ENCODE data around the gene APELA.
"Not testable (repeated sequence)": the region's sequence is repeated elsewhere in the genome, so short reads cannot be mapped to it uniquely, and the experiment has no call there.

Gene APELA

DNA sequence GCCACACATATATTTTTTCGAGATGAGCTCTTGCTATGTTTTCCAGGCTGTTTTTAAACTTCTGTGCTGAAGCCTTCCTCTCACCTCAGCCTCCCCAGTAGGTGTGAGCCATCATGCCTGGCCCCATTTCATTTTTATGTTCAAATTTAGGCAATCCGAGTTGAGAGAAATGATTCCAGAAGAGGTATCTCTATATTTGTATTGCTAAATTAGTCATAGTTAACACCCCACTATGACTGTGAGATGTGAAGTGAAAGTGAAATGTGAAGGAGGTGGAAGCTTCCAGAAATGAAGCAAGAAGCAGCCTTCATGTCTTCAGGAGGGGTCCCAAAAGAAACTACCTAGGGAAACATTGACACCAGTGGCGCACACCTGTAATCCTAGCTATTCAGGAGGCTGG, 17.7 kb downstream of the APELA start:
- no peaks in the 10 kb centered on the region for H3K9me3 Mint-ChIP-seq
- no peaks in the 10 kb centered on the region for H3K4me1 Mint-ChIP-seq
- CTCF ChIA-PET, result no interaction called here
- H3K27me3 Mint-ChIP-seq, result peaks cover 4% of the 10 kb centered on the region
- no peak for DNase-seq
- no peak overlapping the region for H3K4me3 Mint-ChIP-seq
- H3K27ac Mint-ChIP-seq, result no peak overlapping the region
- H3K36me3 Mint-ChIP-seq, result no peaks in the 10 kb centered on the region

DNA sequence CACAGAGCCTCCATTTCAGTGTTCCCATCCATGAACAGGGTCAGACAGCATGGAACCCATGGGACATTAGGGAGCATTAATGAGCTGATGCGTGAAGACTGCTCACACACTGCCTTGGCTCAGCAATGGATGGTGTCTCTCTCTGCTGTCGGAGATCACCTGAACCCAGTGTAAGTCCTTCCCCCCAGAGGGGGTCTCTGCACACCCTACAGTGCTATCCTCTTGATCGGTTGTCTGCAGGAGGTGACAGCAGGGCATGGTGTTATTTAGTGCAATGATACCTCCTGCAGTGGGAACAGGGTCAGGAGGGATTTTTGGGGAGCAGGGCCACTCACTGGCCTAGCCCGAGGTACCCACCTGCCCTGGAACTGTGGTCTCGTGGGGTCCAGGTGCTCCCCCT, 25.6 kb downstream of the APELA start:
- no peaks in the 10 kb centered on the region for H3K27me3 Mint-ChIP-seq
- no peak for DNase-seq
- no peak overlapping the region for H3K4me3 Mint-ChIP-seq
- H3K4me1 Mint-ChIP-seq, result no peaks in the 10 kb centered on the region
- CTCF ChIA-PET, result no interaction called here
- H3K9me3 Mint-ChIP-seq, result no peaks in the 10 kb centered on the region
- no peaks in the 10 kb centered on the region for H3K36me3 Mint-ChIP-seq
- H3K27ac Mint-ChIP-seq, result no peak overlapping the region

DNA sequence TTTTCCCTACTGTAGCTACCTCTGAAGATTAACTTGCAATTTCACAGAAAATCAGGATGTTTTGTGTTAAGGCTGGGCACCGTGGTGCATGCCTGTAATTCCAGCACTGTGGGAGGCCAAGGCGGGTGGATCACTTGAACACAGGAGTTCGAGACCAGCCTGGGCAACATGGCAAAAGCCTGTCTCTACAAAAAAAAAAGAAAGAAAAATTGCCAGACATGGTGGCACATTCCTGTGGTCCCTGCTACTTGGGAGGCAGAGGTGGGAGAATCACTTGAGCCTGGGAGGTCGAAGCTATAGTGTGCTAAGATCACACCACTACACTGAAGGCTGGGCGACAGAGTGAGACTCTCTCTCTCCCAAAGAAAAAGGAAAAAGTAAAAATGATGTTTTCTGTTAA, 27.4 kb downstream of the APELA start:
- H3K36me3 Mint-ChIP-seq, result no peaks in the 10 kb centered on the region
- CTCF ChIA-PET, result no interaction called here
- H3K27me3 Mint-ChIP-seq, result no peaks in the 10 kb centered on the region
- H3K4me1 Mint-ChIP-seq, result no peaks in the 10 kb centered on the region
- DNase-seq, result no peak
- H3K9me3 Mint-ChIP-seq, result no peaks in the 10 kb centered on the region
- H3K27ac Mint-ChIP-seq, result no peak overlapping the region
- no peak overlapping the region for H3K4me3 Mint-ChIP-seq

DNA sequence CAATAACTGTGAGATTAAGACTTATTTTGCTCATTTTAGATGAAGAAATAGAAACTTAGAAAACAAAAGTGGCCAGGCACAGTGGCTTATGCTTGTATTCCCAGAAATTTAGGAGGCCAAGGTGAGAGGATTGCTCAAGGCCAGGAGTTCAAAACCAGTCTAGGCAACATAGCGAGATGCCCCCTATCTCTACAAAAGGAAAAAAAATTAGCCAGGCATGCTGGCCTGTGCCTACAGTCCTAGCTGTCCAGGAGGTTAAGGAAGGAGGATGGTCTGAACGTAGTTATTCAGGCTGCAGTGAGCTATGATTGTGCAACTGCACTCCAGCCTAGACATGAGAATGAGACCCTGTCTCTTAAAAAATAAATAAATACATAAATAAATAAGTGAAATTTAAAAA, 28.0 kb downstream of the APELA start:
- no peak overlapping the region for H3K27ac Mint-ChIP-seq
- H3K4me3 Mint-ChIP-seq, result no peak overlapping the region
- H3K4me1 Mint-ChIP-seq, result no peaks in the 10 kb centered on the region
- no peaks in the 10 kb centered on the region for H3K9me3 Mint-ChIP-seq
- CTCF ChIA-PET, result no interaction called here
- DNase-seq, result no peak
- H3K36me3 Mint-ChIP-seq, result no peaks in the 10 kb centered on the region
- no peaks in the 10 kb centered on the region for H3K27me3 Mint-ChIP-seq

DNA sequence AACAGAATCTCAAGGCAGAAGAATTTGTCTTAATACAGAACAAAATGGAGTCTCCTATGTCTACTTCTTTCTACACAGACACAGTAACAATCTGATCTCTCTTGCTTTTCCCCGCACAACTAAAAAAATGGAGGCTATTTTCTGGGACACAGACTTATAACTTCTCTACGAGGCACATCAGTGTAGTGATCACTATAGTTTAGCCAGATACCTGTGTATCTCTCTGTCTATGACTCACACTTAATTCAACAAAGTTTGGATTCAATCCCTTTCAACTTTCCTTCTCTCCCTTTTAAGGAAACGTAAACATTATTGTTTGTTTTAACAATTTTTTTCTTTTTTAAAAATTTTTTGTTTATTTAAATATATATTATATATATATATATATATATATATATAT, 29.4 kb downstream of the APELA start:
- Mint-ChIP-seq H3K4me3 (no peak overlapping the region), H3K9me3 (no peaks in the 10 kb centered on the region), H3K36me3 (no peaks in the 10 kb centered on the region), H3K4me1 (no peaks in the 10 kb centered on the region), H3K27ac (no peak overlapping the region), H3K27me3 (no peaks in the 10 kb centered on the region)
- no peak for DNase-seq
- CTCF ChIA-PET, result no interaction called here

DNA sequence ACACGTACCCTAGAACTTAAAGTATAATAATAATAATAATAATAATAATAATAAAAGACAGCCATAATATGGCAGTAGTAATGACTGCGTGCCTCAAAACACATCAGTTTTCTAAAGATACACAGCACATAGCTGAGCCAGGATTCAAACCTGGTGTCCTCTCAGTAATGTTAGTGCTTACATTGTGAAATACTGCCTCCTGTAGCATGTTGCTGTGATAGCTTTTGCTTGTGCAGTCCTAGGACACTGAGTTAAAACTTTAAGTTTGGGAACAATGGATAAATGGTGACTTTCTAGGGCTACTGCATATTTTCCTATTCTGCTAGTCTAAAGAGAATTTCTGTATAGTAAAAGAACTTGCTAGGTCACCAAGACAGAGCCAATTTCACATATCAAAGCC, 36.5 kb downstream of the APELA start:
- H3K4me3 Mint-ChIP-seq, H3K27me3 Mint-ChIP-seq, H3K36me3 Mint-ChIP-seq, CTCF ChIA-PET, DNase-seq, H3K27ac Mint-ChIP-seq, H3K9me3 Mint-ChIP-seq, H3K4me1 Mint-ChIP-seq: not testable (repeated sequence)

DNA sequence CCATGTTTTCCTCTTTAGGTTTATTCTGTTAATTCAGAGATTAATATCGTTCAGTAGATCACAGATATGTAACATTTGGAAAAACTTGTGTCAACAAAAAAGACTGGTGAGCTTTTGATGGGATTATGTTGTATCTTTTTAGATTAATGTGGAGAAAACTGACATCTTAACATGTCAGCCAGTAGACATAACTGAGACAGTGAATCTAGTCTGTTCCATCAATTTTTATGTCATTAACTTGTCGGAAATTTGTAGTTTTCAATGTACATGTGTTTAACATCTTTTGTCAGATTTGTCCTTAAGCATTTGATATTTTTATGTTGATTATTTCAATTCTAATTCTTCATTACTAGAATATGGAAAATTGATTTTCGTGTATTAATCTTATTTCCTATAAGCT, 42.0 kb downstream of the APELA start:
- Mint-ChIP-seq H3K4me3 (no peak overlapping the region), H3K36me3 (no peaks in the 10 kb centered on the region), H3K27me3 (peaks cover 4% of the 10 kb centered on the region), H3K4me1 (no peaks in the 10 kb centered on the region), H3K9me3 (no peaks in the 10 kb centered on the region), H3K27ac (no peak overlapping the region)
- DNase-seq, result no peak
- CTCF ChIA-PET, result no interaction called here

DNA sequence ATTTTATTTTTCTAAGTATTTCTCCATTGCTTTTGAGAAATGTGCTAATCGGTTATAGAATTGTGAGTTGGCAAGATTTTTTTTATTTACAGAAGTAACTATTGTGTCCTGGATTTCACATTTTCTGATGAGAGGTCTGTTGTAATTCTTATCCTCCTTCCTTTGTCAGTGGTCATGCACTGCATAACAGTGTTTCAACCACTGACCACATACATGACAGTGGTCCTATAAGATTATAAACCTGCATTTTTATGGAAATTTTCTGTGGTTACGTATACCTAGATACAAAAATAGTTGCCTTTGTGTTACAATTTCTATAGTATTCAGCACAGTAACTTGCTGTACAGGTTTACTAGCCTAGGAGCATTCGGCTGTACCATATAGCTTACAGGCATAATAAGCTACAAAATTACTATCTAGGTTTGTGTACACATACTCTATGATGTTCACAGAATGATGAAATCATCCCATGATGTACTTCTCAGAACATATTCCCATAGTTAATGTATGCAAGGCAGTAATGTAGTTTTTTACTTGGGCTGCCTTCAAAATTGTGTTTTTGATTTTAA, 47.8 kb downstream of the APELA start:
- no peaks in the 10 kb centered on the region for H3K36me3 Mint-ChIP-seq
- no peaks in the 10 kb centered on the region for H3K4me1 Mint-ChIP-seq
- no peaks in the 10 kb centered on the region for H3K9me3 Mint-ChIP-seq
- no peak overlapping the region for H3K27ac Mint-ChIP-seq
- CTCF ChIA-PET, result no interaction called here
- H3K27me3 Mint-ChIP-seq, result peaks cover 4% of the 10 kb centered on the region
- no peak for DNase-seq
- H3K4me3 Mint-ChIP-seq, result no peak overlapping the region

DNA sequence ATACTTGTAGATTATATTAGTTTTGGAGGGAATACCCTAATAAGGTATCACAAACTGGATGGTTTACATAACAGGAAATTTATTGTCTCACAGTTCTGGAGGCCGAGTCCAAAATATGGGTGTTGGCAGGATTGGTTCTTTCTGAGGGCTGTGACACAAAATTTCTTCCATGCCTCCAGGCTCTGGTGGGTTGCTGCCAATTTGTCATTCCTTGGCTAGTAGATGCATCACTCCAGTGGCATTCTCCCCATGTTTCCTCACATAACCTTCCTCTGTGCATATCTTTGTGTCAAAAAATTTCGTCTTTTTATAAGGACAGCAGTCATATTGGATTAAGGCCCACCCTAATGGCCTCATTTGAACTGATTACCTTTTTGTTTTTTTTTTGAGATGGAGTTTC, 49.3 kb downstream of the APELA start:
- no peak overlapping the region for H3K4me3 Mint-ChIP-seq
- no peak for DNase-seq
- peaks cover 7% of the 10 kb centered on the region for H3K27me3 Mint-ChIP-seq
- H3K9me3 Mint-ChIP-seq, result no peaks in the 10 kb centered on the region
- no peaks in the 10 kb centered on the region for H3K4me1 Mint-ChIP-seq
- H3K36me3 Mint-ChIP-seq, result no peaks in the 10 kb centered on the region
- no peak overlapping the region for H3K27ac Mint-ChIP-seq
- CTCF ChIA-PET, result no interaction called here

DNA sequence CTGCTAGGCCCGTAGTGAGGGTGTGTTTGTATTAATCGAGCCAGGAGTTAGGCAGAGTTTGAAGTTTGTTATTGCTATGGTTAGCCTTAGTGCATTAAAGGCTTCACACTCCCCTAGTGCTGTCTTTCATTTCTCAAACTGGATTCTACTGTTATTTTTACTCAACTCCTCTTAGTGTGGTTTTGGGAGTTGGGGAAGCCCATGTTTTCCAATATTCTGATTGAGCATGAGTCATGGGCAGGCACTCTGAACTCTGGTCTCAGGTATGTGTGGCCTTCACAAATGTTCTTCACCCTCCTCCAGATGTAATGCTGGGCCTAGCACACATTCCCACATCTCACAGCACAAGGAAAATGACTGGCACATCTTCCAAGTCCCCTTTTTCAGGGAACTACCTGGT, 50.1 kb downstream of the APELA start:
- H3K36me3 Mint-ChIP-seq, H3K4me3 Mint-ChIP-seq, H3K27ac Mint-ChIP-seq, H3K9me3 Mint-ChIP-seq, H3K4me1 Mint-ChIP-seq, CTCF ChIA-PET, H3K27me3 Mint-ChIP-seq, DNase-seq: not testable (repeated sequence)

DNA sequence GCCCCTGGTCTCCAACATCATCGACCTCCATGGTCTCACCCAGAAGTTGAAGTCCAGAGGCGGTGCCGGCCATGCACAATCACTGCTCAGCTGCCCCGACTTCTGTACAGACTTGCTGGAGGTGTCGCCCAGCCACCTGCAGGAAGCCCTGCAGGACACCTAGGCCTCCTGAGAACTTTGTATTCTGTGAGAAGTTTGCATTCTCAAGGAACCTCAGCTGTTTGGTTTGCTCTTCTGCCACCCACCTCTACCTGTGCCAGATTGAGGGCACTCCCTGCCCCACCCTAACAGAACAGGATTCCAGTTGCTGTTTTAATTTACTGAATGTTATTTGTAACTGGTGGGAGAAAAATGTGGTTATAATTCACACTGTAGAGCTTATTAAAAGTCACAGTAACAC, 53.7 kb downstream of the APELA start:
- no peak overlapping the region for H3K27ac Mint-ChIP-seq
- H3K9me3 Mint-ChIP-seq, result no peaks in the 10 kb centered on the region
- DNase-seq, result no peak
- no peaks in the 10 kb centered on the region for H3K4me1 Mint-ChIP-seq
- no peaks in the 10 kb centered on the region for H3K36me3 Mint-ChIP-seq
- CTCF ChIA-PET, result interaction anchor here (0.6 to 1.8 kb wide), 2 partner anchors 9 to 69 kb away, joined by 4 read pairs; no protein-coding TSS in a partner anchor
- H3K27me3 Mint-ChIP-seq, result peaks cover 9% of the 10 kb centered on the region
- H3K4me3 Mint-ChIP-seq, result no peak overlapping the region

DNA sequence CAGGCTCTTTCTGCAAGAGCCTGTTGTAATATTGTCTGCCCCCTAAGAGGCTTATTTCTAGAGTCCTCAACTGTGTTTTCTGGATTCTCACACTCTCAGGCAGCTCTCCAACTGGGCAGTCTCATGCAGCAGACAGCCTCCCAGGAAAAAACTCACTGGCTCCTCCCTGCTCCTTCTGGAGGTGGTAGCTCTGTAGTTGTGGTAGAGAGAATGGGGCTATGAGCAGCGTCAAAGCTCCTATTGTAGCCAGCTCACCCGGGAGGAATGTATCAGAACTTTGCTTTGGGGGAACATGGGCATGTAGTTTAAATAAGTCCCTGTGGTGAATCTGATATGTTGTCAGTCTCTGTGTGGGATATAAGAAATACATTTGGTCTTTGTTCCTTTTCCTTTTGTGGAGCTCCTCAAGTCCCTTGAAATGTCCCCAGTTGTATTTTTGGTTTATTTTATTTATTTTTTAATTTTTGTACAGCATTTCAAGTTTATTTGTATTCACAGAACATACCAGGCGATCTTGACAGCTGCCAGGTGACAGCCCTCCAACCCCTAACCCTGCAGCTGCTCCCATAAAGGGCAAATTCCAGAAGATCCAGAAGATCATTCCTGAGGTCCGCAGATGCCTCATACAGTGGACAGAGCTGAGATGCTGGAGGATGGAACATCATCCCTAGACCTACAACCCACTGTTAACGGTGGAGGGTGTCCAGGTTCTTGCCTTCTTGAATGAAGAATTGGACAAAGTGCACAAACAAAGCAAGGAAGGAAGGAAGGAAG, 54.8 kb downstream of the APELA start:
- no peaks in the 10 kb centered on the region for H3K9me3 Mint-ChIP-seq
- CTCF ChIA-PET, result interaction anchor here (1.8 kb wide), 1 partner anchor 10 kb away, joined by 4 read pairs; no protein-coding TSS in a partner anchor
- DNase-seq, result no peak
- H3K36me3 Mint-ChIP-seq, result no peaks in the 10 kb centered on the region
- H3K4me1 Mint-ChIP-seq, result no peaks in the 10 kb centered on the region
- H3K27ac Mint-ChIP-seq, result no peak overlapping the region
- H3K4me3 Mint-ChIP-seq, result no peak overlapping the region
- peaks cover 9% of the 10 kb centered on the region for H3K27me3 Mint-ChIP-seq

DNA sequence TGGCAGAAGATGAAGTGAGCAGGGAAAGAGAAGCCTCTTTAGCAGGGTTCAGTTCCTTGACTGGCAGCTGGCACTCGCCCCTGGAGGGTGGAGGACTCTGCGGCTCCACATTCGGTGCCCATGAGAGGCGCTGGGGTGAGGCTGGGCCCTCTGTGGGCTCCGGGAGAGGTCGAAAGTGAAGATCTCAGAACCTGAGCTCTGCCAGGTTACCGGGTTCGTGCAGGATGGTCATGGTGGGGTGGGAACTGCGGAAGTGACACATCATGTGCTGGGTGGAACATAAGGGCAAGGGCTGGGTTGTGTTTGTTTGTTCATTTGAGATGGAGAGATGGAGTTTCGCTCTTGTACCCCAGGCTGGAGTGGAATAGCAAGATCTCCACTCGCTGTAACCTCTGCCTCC, 56.3 kb downstream of the APELA start:
- Mint-ChIP-seq H3K36me3 (no peaks in the 10 kb centered on the region), H3K9me3 (no peaks in the 10 kb centered on the region), H3K27ac (no peak overlapping the region), H3K4me3 (no peak overlapping the region), H3K4me1 (no peaks in the 10 kb centered on the region), H3K27me3 (peaks cover 9% of the 10 kb centered on the region)
- no peak for DNase-seq
- CTCF ChIA-PET, result no interaction called here

DNA sequence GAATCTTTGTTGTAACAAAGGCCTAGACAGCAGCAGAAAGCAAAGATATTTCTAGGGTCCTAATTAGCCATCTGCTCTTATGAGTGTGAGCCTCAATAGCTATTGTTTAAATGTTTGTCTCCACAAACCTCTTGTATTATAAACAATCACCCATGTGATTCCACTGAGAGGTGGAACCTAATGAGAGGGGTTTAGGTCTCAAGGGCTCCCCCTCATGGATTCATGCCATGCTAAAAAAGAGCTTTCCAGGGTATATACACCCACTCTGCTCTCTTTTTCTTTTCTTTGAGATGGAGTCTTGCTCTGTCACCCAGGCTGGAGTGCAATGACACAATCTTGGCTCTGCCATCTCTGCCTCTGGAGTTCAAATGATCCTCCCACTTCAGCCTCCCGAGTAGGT, 58.4 kb downstream of the APELA start:
- Mint-ChIP-seq H3K4me1 (no peaks in the 10 kb centered on the region), H3K9me3 (no peaks in the 10 kb centered on the region), H3K4me3 (no peak overlapping the region), H3K27me3 (peaks cover 13% of the 10 kb centered on the region), H3K27ac (no peak overlapping the region), H3K36me3 (no peaks in the 10 kb centered on the region)
- no peak for DNase-seq
- CTCF ChIA-PET, result no interaction called here

DNA sequence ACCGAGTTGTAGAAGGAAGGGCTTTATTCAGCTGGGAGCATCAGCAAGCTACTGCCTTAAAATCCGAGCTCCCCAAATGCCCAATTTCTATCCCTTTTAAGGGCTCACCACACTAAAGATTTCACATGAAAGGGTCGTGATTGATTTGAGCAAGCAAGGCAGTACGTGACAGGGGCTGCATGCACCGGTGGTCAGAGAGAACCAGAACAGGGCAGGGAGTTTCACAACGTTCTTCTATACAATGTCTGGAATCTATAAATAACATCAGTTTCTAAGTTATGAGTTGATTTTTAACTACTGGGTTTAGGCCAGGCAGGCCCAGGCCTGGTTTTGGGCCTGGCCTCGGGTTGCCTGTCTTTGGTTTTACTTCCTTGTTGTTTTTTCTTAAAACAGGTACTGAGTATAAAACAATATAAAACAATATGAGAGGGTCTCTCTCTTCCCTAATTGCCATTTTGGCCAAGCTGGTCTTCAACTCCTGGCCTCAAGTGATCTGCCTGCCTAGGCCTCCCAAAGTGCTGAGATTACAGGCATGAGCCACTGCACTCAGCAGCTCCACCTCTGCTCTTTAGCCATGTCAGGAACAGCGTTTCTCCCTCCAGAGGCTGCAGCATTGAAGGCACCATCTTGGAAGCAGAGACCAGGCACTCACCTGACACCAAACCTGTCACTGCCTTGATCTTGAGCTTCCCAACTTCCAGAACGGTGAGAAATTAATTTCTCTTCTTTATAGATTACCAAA, 59.1 kb downstream of the APELA start:
- H3K27me3 Mint-ChIP-seq, H3K36me3 Mint-ChIP-seq, DNase-seq, H3K4me3 Mint-ChIP-seq, H3K27ac Mint-ChIP-seq, H3K9me3 Mint-ChIP-seq, H3K4me1 Mint-ChIP-seq: not testable (repeated sequence)
- CTCF ChIA-PET, result interaction anchor here (1.9 kb wide), 1 partner anchor 162 kb away, joined by 5 read pairs; no protein-coding TSS in a partner anchor
